GM19239 (cell line): ENCODE results near the gene RAB31.

Experiments used
- DNase-seq: peaks from one replicate; pipeline ENCODE4 v3.0.0; 2011; ENCODE audit warnings: low spot score; ENCODE audit not compliant: insufficient read length
- FAIRE-seq: peaks from 2 replicates; lab custom pipeline; 2011; peaks lifted over from hg19 to GRCh38; lab: Jason Lieb, UNC

Gene RAB31

GRCh38 chr18:9779630-9780029 is 71.5 kb downstream of the RAB31 start:
- FAIRE-seq (no peak), DNase-seq (no peak)

- FAIRE-seq (no peak), DNase-seq (no peak)
Measured at GRCh38 chr18:9782073-9782857, 74.2 kb downstream of the RAB31 start.

- FAIRE-seq (no peak), DNase-seq (no peak)
Measured at GRCh38 chr18:9786631-9787030, 78.5 kb downstream of the RAB31 start.

- FAIRE-seq (no peak), DNase-seq (no peak)
Measured at GRCh38 chr18:9787036-9787435, 78.9 kb downstream of the RAB31 start.

GRCh38 chr18:9787712-9788111 is 79.6 kb downstream of the RAB31 start:
- FAIRE-seq = no peak
- no peak for DNase-seq

- FAIRE-seq = no peak
- DNase-seq = no peak
Measured at GRCh38 chr18:9788140-9788539, 80.0 kb downstream of the RAB31 start.

GRCh38 chr18:9788860-9789259 is 80.8 kb downstream of the RAB31 start:
- FAIRE-seq = no peak
- DNase-seq = no peak

GRCh38 chr18:9790261-9790660 is 82.2 kb downstream of the RAB31 start:
- no peak for FAIRE-seq
- DNase-seq = no peak

GRCh38 chr18:9791991-9792390 is 83.9 kb downstream of the RAB31 start:
- FAIRE-seq = no peak
- no peak for DNase-seq

GRCh38 chr18:9792565-9793245 is 84.6 kb downstream of the RAB31 start:
- FAIRE-seq = peak; percentile 42
- DNase-seq = peak; percentile 10

- FAIRE-seq (no peak), DNase-seq (no peak)
Measured at GRCh38 chr18:9796011-9796410, 87.9 kb downstream of the RAB31 start.

GRCh38 chr18:9796935-9797549 is 88.9 kb downstream of the RAB31 start:
- no peak for FAIRE-seq
- no peak for DNase-seq

- no peak for DNase-seq
- no peak for FAIRE-seq
Measured at GRCh38 chr18:9802175-9803062, 94.3 kb downstream of the RAB31 start.

- FAIRE-seq (no peak), DNase-seq (no peak)
Measured at GRCh38 chr18:9803063-9803697, 95.1 kb downstream of the RAB31 start.

GRCh38 chr18:9803698-9804516 is 95.8 kb downstream of the RAB31 start:
- FAIRE-seq (no peak), DNase-seq (no peak)

- no peak for DNase-seq
- FAIRE-seq = no peak
Measured at GRCh38 chr18:9804517-9805104, 96.5 kb downstream of the RAB31 start.

- FAIRE-seq = no peak
- no peak for DNase-seq
Measured at GRCh38 chr18:9806905-9807304, 98.8 kb downstream of the RAB31 start.

- DNase-seq = no peak
- FAIRE-seq = no peak
Measured at GRCh38 chr18:9808295-9809241, 100.5 kb downstream of the RAB31 start.
